Measurements from ENCODE around the gene ZNF609.

The ZNF609 gene

DNA sequence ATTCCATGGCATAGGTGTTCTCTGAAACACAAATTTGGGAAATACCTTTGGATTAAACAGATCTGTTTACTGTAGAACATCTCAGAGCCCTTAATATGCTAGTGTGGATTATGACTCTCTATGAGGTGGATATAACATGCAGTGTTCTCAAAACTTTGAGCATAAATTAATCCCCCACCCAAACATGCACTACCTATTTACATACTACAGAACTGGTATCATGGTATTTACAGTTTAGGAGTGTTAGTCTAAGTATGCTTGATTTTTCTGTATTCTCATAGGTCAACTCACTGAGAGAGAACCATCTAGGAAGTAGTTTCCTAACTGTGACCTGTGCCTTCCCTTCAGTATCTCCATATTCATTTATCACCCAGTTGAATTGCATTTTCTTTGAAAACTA lies 30.9 kb upstream of the ZNF609 start:
- no peak overlapping the region for H3K4me3 ChIP-seq (replicated peaks; ENCODE audit: low read depth, low read length)
- DNase-seq (ENCODE audit: low read depth) = no peak
- TF ChIP-seq, protein P1, sequence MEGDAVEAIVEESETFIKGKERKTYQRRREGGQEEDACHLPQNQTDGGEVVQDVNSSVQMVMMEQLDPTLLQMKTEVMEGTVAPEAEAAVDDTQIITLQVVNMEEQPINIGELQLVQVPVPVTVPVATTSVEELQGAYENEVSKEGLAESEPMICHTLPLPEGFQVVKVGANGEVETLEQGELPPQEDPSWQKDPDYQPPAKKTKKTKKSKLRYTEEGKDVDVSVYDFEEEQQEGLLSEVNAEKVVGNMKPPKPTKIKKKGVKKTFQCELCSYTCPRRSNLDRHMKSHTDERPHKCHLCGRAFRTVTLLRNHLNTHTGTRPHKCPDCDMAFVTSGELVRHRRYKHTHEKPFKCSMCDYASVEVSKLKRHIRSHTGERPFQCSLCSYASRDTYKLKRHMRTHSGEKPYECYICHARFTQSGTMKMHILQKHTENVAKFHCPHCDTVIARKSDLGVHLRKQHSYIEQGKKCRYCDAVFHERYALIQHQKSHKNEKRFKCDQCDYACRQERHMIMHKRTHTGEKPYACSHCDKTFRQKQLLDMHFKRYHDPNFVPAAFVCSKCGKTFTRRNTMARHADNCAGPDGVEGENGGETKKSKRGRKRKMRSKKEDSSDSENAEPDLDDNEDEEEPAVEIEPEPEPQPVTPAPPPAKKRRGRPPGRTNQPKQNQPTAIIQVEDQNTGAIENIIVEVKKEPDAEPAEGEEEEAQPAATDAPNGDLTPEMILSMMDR (IDR thresholded peaks at IDR 0.05; ENCODE audit: low read length, missing control alignments) = no peak

DNA sequence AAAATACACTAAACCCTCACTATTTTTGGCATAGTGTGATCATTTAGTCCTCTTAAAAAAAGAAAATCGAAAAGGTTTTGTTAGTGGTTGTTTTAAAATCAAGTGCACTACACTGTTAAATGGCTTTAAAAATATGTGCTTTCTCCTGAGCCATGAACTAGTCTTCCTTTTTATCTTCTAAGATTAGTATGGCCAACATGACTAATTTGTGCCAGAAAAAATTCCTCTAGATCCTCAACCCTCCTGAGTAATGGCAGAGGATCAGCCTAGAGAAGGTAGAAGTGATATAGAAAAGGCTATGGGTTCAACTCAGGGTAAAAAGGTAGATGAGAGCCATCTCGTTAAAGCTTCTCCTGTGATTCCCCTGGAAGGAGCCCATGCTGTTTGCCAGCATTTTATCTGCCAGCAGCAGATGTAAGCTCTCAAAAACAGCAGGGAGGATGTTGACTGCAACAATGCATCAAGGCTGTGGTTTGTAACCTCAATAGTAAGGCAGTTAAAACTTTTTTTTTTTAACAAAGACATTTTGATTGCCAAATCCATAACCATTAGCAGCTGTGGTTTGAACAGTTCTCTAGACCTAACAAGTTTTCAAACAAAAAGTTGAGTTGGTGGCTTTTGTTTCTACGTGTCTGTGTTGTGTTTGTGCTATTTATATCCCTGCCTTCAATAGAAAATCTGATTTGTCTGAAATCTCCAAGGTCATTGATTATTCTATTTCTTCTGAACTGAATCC lies 30.2 kb upstream of the ZNF609 start:
- DNase-seq (ENCODE audit: low read depth) = peak; percentile 96
- H3K4me3 ChIP-seq (replicated peaks; ENCODE audit: low read depth, low read length) = no peak overlapping the region
- TF ChIP-seq, protein P1 (IDR thresholded peaks at IDR 0.05; ENCODE audit: low read length, missing control alignments) = no peak

DNA sequence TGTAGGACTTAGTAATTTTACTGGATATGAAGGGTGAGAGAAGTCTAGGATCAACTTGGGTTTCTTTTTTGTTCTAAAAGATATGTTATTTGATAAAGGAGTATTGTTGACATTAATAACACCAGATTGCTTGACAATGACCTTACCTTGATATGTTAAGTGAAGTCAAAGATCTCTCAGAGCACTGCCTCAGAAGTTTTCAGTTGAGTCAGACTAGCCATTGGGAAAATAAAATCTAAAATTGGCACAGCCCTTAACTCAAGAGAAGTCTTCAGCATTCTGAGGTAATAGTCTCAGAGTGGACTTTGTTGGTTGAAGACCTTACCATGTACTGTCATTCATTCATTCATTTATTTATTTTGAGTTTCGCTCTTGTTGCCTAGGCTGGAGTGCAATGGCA lies 22.4 kb upstream of the ZNF609 start:
- no peak for DNase-seq (ENCODE audit: low read depth)
- TF ChIP-seq, protein P1 (IDR thresholded peaks at IDR 0.05; ENCODE audit: low read length, missing control alignments) = no peak

DNA sequence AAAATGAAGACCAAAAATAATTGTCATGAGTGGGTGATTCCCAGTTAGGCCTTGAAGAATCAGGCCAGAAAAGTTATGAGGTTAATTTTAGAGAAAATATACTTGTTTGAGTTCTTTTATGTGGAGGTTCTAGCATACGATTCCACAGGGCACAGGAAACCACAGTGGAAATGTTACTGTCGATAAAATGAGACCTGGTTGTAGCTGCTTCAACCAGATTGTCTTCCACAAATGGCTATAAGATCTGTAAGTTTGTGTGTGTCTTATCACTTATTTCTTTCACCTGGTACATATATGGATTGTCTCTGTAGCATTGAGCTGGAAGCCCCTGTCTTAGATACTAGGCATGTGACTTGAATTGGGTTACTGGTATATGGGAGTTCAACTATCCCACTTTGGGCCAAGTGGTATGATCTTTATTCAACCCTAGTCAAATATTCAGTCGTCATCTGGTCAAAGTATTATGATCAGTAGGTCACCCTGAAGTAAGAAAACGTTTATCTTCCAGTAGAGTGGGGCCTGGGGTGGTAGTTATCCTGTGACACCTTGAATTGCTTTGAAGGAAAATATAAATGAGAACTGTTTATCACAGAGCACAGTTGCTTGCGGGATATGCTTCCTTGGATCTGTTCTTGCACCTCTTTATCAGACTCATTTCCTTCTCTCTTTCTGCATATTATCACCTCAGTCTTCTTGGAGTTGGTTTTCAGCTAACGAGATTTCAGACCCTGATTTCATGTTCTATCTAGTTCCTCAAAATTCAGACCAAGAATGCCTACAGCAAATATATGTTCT lies 21.5 kb upstream of the ZNF609 start:
- TF ChIP-seq, protein P1 (IDR thresholded peaks at IDR 0.05; ENCODE audit: low read length, missing control alignments) = no peak

More for the DNA sequence above, 22.4 kb upstream of the ZNF609 start:
- H3K4me3 ChIP-seq (replicated peaks; ENCODE audit: low read depth, low read length) = no peak overlapping the region

GRCh38 chr15:64441852-64442251 lies 18.5 kb upstream of the ZNF609 start:
- TF ChIP-seq, protein P1 (IDR thresholded peaks at IDR 0.05; ENCODE audit: low read length, missing control alignments) = no peak
- no peak overlapping the region for H3K4me3 ChIP-seq (replicated peaks; ENCODE audit: low read depth, low read length)
- no peak for DNase-seq (ENCODE audit: low read depth)

More for the DNA sequence above, 21.5 kb upstream of the ZNF609 start:
- DNase-seq (ENCODE audit: low read depth) = no peak
- no peak overlapping the region for H3K4me3 ChIP-seq (replicated peaks; ENCODE audit: low read depth, low read length)

DNA sequence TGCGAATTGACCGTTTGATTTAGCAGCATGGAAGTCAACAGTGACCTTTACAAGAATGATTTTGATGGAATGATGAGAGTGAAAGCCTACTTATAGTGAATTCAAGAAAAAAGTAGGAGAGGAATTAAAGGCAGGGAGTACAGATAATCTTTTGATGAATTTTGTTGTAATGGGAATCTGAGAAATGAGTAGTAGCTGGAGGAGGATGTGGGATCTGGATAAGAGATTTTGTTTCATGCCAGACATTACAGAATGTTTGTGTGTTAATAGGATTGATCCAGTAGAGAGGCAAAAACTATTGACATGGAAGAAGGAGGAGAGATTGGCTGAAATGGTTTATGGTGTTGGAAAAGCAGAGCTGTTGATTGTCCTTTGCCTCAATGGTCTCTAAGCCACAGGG lies 17.4 kb upstream of the ZNF609 start:
- H3K4me3 ChIP-seq (replicated peaks; ENCODE audit: low read depth, low read length) = no peak overlapping the region
- TF ChIP-seq, protein P1 (IDR thresholded peaks at IDR 0.05; ENCODE audit: low read length, missing control alignments) = no peak
- DNase-seq (ENCODE audit: low read depth) = no peak
